Uterus (tissue), 2 donors: ENCODE data around the gene IRF2BP2.

ENCODE experiments used
- POLR2A ChIP-seq, 2 donors: fragments of 450-650 bp; IDR thresholded peaks; one replicate each; pipeline ENCODE4 v1.6.1; 2016; ENCODE audit warnings: antibody characterized with exemption in 2 of 2, mild to moderate bottlenecking in 1 of 2, moderate library complexity in 1 of 2
- TF ChIP-seq, protein P1 (sequence below), 4 experiments: fragments of 200-600 bp in 2 of 4; fragments of 450-650 bp in 2 of 4; sonication (generic) in 2 of 4; IDR thresholded peaks; one replicate each; pipeline ENCODE4 v1.5.1; 2016 to 2019; ENCODE audit warnings: antibody characterized with exemption in 4 of 4, mild to moderate bottlenecking in 2 of 4, moderate library complexity in 1 of 4

DNA sequence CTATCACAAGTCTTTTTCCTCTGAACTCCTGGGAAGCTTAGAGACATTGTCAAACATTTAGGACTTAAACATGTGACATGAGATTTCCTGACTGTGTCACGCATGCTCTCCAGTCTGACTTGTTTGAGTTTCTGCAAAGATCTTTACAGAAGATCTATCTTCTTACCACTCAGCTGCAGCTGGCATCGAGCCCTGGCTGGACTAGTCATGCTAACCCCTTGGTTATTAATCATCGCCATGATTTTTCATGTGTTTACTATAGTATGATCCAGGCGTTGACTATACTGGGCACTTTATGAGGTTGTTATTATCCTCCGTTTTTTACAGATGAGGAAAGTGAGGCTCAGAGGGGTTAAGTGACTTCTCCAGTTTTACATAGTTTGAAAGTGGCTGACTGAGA, 18.1 kb upstream of the IRF2BP2 start:
- TF ChIP-seq, protein P1, sequence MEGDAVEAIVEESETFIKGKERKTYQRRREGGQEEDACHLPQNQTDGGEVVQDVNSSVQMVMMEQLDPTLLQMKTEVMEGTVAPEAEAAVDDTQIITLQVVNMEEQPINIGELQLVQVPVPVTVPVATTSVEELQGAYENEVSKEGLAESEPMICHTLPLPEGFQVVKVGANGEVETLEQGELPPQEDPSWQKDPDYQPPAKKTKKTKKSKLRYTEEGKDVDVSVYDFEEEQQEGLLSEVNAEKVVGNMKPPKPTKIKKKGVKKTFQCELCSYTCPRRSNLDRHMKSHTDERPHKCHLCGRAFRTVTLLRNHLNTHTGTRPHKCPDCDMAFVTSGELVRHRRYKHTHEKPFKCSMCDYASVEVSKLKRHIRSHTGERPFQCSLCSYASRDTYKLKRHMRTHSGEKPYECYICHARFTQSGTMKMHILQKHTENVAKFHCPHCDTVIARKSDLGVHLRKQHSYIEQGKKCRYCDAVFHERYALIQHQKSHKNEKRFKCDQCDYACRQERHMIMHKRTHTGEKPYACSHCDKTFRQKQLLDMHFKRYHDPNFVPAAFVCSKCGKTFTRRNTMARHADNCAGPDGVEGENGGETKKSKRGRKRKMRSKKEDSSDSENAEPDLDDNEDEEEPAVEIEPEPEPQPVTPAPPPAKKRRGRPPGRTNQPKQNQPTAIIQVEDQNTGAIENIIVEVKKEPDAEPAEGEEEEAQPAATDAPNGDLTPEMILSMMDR (IDR thresholded peaks at IDR 0.05) = no peak
- TF ChIP-seq POLR2A (IDR thresholded peaks at IDR 0.05) = no peak
